HL-60 (cell line): ENCODE results near the gene BABAM2.

ENCODE experiments used
- GABPA ChIP-seq: IDR thresholded peaks from 2 replicates; pipeline ENCODE4 v1.6.1; 2012; ENCODE audit warnings: low read depth
- POLR2AphosphoS5 ChIP-seq: IDR thresholded peaks from 2 replicates; pipeline ENCODE4 v1.6.1; 2012; ENCODE audit warnings: low read depth
- SPI1 ChIP-seq: IDR thresholded peaks from 2 replicates; pipeline ENCODE4 v1.6.1; 2012; ENCODE audit warnings: low read depth, mild to moderate bottlenecking, borderline replicate concordance
- TF ChIP-seq, protein P1 (sequence below): IDR thresholded peaks from 2 replicates; pipeline ENCODE4 v1.6.1; 2012; ENCODE audit warnings: low read depth; ENCODE audit not compliant: insufficient replicate concordance
- TF ChIP-seq, protein P2 (sequence below): IDR thresholded peaks from one replicate; pipeline ENCODE4 v1.5.1; 2011; ENCODE audit warnings: low read length, control low read depth, inconsistent platforms; ENCODE audit not compliant: insufficient read depth

DNA sequence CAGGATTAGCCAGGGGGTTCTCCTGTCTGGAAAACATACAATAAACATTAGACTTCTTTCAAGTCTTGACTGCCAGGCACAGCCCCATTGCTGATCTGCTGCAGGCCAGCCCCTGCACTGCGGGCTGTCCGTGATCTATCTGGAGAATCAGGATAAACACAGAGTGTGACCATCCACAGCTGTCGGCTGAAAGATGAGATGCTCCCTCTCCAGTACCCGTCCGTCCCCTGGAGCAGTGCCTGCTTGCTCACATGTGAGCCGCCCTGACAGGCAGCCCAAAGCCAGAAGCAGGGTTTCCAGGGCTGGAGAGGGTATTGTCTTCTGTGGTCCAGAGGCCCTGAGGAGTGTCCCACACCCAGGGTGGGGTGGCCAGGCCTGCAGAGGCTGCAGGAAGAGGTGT, 456.1 kb downstream of the BABAM2 start:
- TF ChIP-seq, protein P1, sequence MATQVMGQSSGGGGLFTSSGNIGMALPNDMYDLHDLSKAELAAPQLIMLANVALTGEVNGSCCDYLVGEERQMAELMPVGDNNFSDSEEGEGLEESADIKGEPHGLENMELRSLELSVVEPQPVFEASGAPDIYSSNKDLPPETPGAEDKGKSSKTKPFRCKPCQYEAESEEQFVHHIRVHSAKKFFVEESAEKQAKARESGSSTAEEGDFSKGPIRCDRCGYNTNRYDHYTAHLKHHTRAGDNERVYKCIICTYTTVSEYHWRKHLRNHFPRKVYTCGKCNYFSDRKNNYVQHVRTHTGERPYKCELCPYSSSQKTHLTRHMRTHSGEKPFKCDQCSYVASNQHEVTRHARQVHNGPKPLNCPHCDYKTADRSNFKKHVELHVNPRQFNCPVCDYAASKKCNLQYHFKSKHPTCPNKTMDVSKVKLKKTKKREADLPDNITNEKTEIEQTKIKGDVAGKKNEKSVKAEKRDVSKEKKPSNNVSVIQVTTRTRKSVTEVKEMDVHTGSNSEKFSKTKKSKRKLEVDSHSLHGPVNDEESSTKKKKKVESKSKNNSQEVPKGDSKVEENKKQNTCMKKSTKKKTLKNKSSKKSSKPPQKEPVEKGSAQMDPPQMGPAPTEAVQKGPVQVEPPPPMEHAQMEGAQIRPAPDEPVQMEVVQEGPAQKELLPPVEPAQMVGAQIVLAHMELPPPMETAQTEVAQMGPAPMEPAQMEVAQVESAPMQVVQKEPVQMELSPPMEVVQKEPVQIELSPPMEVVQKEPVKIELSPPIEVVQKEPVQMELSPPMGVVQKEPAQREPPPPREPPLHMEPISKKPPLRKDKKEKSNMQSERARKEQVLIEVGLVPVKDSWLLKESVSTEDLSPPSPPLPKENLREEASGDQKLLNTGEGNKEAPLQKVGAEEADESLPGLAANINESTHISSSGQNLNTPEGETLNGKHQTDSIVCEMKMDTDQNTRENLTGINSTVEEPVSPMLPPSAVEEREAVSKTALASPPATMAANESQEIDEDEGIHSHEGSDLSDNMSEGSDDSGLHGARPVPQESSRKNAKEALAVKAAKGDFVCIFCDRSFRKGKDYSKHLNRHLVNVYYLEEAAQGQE: no peak
- TF ChIP-seq, protein P2, sequence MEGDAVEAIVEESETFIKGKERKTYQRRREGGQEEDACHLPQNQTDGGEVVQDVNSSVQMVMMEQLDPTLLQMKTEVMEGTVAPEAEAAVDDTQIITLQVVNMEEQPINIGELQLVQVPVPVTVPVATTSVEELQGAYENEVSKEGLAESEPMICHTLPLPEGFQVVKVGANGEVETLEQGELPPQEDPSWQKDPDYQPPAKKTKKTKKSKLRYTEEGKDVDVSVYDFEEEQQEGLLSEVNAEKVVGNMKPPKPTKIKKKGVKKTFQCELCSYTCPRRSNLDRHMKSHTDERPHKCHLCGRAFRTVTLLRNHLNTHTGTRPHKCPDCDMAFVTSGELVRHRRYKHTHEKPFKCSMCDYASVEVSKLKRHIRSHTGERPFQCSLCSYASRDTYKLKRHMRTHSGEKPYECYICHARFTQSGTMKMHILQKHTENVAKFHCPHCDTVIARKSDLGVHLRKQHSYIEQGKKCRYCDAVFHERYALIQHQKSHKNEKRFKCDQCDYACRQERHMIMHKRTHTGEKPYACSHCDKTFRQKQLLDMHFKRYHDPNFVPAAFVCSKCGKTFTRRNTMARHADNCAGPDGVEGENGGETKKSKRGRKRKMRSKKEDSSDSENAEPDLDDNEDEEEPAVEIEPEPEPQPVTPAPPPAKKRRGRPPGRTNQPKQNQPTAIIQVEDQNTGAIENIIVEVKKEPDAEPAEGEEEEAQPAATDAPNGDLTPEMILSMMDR: no peak
- TF ChIP-seq SPI1 (no peak), POLR2AphosphoS5 (no peak), GABPA (no peak)
